GM19452 (cell line): ENCODE data around the gene SLC29A3.
"Not testable (repeated sequence)": the region's sequence is repeated elsewhere in the genome, so short reads cannot be mapped to it uniquely, and the experiment has no call there.

Experiments
- ATAC-seq: cut with Tn5 transposase; IDR thresholded peaks from one replicate; pipeline ENCODE4 v1.9.1; 2021; ENCODE audit not compliant: unreplicated experiment

The SLC29A3 gene

DNA sequence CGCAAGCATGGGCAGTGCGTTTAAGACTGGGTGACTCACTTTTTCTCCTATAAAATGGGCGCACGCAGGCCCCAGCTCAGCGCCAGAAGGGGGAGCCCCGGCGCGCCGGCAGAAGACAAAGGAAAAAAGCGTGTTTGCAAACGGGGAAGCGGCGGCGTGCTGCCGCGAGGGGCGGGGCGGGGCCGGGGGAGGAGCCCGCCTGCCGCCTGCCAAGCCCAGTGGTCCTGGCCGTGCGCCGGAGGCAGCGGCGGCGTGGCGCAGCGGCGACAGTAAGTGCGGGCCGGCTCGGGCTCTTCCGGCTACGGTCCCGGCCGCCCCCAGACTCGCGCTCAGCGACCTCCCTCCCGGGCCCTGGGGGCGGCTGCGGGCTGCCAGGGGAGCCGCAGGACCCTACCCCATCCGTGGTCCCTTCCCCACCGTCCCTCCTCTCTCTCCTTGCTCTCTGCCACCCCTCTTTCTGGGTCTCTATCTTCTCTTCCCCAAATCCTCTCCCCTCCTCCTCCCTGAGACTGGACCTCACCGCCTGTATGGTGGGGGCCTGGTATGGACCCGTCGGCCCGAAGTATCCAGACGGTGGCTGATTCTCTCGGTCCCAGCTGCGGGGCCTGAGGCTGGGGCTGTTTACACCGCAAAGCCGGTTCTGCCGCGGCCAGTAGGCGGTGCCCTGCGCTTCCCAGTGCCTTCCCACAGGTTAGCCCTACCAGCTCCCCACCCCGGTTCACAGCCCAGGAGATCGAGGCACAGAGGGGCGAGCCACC, at the start of gene SLC29A3:
Gene SLC29A3 (plus strand): TSS at position 218 of the 758 bp plus-strand sequence. CDS start 51 bp downstream, at position 269.
- peak; percentile 84 for ATAC-seq

DNA sequence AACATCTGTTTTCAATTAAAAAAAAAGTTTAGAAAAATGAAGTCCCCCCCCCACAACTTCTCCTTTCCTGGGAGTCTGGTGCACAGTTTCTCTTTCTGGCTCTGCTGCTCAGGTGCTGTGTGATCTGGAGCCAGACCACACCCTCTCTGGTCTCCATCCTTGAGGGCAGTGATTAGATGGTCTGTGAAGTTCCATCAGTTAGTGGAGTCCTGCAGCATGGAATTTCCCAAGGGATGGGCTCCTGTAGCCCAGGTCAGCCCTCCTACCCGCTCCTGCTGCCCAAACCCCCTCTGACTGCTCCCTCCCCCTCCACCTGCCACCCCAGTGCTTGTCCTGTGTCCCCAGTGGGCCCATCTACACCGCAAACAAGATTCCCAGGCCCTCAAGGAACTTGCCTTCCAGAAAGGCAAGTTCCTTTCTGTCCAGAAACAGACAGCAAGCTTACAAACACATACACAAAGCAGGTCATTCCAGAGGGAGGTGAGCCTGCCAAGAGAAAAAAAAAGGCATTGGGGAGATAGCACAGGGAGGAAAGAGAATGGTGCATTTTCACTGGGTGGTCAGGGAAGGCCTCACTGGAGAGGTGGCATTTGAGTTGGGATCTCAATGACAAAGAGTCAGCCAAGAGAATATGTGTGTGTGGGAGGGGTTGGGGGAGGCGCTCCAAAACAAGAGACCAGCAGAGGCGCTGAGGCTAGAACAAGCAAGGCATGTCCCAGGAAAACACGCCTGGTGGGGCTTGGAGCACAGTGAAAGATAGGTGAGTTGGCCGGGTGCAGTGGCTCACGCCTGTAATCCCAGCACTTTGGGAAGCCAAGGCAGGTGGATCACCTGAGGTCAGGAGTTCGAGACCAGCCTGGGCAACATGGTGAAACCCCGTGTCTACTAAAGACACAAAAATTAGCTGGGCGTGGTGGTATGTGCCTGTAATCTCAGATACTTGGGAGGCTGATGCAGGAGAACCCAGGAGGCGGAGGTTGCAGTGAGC, 49.5 kb upstream of the SLC29A3 start:
- ATAC-seq = no peak

DNA sequence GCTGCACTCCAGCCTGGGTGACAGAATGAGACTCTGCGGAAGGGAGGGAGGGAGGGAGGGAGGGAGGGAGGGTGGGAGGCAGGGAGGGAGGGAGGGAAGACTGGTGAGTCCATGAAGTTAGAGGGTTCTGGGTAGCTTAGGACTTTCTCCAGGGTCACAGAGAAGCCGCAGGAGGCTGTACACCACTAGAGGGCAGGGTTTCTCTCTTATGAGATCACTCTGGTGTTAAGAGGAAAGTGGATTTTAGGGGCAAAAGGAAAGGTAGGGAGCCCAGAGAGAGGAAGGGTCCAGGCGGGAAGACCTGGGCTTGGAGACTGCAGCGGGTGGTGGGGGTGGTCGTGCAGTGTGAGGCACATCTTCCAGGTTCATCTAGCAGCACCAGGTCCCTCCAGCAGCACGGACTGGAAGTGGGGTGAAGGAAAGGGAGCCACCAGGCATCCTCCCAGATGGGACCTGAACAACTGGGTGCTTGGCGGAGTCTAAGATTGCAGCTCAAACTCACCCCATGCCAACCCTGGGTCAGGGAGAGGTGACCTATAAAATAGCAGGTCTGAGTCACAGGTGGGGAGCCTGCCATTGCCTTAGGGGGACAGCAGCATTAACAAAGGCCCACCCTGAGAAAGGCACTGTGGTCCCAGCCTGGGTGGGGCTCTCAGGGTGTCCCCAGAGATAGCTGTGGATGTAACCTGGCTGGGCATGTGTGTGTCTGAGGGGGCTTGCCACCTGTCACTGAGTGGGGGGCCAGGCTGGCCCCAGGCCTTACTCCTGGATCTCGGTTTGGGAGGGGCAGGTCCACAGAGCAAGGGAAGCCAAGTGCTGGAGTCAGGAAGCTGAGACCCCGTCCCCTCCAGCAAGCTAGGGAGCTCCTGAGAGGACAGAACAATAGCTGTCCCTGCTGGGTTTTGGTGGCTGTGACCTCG, 48.5 kb upstream of the SLC29A3 start:
- no peak for ATAC-seq

DNA sequence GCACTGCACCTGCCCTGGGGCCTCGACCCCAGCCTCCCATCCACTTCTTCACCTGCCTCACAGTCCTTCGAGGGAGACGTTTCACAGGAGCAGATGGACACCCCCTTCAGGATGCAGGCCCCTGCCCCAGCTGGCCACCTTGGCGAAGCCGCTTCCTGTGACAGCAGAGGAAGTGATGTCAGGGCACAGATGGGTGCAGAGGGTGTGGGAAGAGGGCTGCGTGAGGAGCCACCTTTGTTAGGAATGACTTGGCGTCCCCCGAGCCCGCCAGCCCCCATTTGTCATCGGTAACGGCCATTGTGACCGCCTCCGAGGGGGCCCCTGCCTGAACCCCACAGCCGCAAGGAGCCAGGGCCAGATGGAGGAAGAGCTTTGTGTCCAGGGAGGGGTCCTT, 47.4 kb upstream of the SLC29A3 start:
- ATAC-seq = no peak

DNA sequence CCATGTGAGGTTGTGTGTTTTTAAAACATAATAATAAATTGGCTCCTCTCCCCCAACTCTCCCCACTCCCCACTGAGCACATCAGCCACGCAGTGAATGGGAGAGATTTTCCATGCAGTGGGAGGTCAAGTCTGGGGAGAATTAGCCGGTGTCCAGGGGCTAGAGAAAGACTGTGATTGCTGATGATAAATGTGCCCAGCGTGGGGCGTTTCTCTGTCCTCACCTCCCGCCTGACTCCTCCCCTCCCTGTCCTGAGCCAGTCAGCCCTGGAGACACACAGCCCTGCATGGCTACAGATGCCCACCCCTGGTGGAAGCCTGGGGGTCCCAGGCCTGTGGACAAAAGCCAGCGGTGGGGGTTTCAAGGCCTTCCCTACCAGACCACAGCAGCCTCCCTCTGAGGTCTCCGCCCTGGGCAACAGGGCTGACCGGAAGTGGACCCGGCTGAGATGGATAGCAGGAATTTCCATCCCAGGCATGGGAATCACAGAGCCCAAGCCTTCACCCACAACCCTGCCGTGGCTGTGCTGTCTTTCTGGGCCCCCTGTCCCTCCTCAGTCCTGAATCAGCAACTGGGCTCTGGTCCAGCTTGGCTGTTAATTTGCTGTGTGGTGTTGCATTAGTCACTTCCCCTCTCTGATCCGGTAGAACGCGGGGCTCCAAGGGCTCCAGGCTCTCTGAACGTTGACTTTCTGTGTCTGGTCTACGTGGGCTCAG, 46.8 kb upstream of the SLC29A3 start:
- ATAC-seq = no peak

DNA sequence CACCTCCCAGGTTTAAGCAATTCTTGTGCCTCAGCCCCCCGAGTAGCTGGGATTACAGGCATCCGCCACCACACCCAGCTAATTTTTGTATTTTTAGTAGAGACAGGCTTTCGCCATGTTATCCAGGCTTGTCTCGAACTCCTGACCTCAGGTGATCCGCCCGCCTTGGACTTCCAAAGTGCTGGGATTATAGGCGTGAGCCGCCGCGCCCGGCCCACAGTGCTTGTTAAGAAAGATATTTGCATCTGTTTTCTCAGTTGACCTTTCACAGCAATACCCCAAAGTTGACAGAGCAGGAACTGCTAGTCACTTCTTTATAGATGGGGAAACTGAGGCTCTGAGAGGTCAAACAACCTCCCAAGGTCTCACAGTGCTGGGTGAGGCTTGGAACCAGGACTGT, 46.1 kb upstream of the SLC29A3 start:
- ATAC-seq = not testable (repeated sequence)

DNA sequence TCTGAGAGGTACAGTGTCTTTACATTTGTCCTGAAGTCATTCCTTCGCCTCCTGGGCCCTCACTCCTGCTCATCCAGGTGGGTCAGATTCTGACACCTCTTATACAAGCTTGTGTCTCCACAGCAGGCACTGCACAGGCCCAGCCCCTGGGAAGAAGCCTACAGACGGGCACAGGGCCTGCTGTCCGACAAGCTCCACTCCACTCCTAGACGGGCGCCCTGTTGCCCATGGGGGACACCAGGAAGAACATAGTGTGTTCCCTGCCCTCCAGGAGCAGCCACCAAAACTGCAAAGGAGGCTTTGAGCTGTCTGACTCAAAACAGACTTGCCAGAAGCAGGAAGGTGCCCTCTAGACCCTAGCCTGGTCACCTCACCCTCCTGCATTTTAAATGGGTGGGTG, 45.6 kb upstream of the SLC29A3 start:
- ATAC-seq = no peak

DNA sequence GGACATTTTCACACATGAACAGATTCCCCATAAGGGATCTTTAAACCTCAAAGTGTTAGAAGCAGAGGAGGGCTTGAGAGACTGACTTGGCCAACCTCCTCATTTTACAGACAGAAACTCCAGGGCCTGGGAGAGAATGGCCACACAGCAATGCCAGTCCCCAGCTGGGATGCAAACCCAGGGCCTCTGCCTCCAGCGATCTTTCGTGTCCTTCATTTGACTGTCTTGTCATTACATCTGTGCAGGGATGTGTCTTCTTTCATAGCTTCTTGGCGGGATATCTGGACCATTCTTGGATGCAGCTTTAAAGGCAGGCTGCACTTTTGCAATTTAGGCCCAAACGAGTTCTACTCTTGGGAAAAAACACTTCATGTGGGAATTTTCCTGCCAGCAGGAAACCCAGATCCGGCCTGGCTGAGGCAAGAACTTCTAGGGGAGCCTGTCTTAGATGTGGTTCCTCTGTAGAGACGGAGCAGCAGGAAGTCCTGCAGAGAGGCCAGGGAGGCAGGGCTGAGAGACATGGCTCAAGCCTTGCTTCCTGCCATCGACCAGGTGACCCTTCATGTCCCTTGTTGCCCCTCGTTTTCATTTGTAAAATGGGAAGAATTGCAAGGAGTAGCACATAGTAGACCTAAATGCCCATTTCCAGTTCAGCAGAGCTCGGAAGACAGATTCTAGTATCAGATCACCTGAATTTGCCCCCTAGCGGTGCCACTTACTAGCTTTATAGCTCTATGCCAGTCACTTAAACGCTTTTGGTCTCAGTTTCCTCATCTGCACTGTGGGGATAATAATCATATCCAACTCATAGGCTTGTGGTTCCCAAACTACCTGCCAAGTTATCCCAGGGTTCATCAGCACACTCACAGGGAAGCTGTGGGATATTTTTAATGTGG, 43.9 kb upstream of the SLC29A3 start:
- ATAC-seq = no peak

DNA sequence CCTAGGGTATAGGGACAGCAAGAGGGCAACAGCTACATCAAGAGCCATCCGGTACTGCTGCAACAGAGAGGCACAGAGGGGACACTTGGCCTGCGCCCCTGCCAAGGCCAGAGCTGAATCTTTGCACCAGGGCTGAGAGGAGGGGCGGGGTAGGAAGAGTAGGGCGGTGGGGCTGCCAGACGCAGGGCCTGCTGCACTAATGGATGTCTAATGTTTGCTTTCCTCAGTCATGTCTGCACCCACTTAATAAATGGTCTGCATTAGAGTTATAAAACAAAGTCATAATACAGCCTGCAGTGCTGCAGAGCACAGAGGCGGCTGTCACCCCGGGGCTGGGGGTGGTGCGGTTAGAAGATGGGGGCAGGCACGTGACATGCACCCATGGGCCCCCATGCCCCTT, 42.2 kb upstream of the SLC29A3 start:
- no peak for ATAC-seq

DNA sequence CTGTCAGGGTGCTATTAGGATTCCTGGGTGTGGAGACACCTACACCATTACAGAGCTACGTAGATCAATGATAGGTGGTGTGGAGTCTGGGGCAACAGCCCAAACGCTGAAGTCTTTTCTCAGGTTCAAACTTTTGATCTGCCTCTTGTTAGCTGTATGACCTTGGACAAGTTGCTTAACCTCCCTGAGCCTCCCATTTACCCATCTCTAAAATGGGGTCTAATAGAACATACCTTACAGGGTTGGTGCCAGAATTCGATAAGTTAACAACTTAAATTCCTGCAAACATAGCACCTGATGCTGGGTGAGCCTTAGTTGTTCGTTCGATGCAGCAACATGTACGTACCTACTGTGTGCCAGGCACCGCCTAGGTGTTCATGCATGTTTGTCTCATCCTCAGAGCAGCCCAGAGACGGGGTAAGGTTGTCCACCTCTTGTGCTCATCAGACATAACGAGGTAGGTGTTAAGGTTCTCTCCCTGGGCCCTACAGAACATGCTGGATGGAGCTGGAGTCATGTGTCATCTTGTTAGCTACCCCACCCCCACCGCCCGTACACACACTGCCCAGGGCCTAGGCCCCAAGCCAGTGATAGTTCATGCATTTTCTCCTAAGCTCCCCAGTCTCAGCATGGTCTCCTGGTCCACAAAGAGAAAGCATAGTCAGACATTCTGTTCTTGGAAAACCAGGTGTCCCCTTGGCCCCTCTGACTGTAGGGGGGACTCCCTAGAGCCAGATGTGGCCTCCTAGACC, 41.0 kb upstream of the SLC29A3 start:
- no peak for ATAC-seq

DNA sequence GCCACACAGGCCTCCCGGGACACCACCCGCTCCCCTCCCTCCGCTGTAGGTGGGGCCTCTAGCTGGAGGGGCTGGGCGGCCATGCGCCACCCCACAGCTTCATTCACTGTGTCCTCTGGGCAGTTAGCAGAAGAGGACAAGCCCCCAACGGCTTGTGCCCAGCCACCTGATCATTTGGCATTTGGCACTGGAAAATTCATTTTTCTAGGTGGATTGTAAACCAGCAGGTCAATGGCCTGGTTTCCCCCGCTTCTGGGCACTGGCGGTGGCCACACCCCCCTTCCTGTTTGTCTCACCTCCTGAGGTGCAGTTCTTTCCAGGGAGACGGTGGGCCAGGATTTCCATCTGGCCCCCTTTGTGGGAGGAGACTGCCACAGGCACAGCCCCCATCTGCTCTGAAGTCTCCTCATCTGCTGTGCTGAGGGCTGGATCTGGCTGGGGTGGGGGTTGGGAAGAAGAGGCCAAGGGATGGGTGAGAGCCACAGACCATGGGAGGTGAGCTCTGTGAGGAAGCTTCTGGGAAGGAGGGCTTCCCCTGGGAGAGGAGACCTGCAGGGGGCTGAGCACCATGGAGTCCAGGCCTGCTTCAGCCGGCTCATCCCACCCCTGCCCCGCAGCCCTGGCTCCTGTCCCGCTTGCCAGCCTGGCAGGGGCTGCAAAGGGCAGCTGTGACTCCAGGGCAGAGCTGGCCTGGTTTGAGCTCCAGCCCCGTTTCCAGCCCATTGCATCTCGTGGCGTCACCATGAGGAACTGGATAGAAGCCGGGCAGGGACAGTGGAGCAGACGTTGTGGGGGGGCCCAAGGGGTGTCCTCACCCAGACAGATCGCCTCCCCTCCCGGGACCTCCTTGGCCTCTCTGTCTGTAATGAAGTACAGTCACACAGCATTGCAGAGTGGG, 40.1 kb upstream of the SLC29A3 start:
- no peak for ATAC-seq

DNA sequence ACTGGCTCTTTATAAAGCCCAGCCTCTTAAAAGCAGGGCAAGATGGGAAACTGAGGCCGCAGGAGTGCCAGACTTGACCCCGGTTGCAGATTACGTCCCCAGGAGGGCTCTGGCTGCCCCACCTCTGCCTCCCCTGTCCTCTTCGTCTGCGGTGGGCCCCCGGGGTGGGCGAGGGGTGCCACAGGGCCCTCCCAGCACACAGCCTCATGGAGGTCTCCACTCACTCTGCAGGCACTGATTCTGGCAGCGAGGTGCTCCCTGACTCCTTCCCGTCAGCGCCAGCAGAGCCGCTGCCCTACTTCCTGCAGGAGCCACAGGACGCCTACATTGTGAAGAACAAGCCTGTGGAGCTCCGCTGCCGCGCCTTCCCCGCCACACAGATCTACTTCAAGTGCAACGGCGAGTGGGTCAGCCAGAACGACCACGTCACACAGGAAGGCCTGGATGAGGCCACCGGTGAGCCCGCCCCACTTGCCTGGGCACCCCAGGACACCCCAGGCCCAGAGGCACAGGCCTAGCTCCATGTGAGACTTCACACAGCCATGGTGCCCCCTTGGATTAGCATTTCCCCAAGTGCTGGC, 39.4 kb upstream of the SLC29A3 start:
- ATAC-seq = no peak

DNA sequence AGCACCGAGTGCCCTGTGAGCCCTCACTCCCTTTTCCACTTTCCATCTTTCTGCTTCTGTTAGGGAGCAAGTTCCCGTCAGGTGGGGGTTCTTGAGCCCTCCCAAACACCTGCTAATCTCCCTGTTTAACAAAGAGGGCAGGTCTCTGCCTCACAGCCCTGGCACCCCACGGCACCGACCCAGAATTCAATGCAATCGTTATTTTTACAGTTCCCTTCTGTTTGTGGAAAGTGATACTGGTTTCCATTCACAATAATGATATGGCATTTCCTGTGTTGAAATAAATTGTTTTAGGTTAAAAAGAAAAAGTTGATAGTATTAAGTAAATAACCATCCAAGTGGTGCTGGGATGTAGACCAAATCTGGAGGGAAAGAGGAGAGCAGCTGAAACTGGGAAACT, 38.8 kb upstream of the SLC29A3 start:
- no peak for ATAC-seq

DNA sequence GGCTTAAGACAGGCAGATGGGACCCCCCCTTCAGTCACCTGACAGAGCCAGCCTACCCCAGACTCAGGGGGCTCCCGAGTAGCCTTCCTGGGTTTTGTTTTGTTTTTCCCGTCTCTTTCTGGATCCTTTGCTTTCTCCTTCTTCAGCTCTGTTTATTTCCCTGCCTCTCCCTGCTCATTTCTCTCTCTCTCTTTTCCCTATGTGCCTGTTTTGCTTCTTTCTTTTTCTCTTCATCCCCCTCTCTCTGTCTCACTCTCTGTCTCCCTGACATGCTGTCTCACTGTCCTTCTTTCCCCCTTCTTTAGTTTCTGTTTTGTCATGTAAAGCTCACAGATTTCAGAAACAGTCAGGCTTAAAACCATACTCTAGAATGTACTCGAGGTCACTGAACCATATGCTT, 38.2 kb upstream of the SLC29A3 start:
- ATAC-seq = no peak

DNA sequence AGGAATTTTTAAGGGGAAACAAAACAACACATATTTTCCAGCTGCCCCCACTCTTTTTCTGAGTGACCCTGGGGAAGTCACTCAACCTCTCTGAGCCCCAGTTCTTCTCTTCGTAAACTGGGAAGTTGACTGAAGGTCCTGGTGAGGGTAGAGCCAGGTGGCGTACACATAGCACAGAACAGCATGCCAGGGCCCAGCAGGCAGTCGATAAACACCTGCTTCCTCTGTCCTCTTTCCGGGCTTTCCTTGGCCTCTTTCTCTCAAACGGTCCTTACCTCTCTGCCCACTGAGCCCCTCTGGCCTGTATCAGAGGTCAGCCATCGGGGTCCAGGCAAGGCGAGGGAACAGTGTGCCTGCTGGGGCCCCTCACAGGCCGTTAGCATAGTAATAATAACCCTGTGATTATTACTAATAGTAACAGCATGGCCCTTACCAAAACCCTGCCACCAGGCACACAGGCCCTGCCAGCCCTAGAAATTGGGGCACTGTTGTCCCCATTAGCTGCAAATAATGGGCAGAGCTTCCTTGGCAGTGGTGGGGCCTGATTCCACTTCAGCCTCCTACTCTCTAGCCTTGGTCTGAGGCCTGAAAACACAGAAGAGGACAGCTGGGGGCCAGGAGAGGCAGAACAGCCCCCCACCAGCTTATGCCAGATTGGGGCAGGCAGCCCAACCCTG, 37.3 kb upstream of the SLC29A3 start:
- ATAC-seq = no peak

DNA sequence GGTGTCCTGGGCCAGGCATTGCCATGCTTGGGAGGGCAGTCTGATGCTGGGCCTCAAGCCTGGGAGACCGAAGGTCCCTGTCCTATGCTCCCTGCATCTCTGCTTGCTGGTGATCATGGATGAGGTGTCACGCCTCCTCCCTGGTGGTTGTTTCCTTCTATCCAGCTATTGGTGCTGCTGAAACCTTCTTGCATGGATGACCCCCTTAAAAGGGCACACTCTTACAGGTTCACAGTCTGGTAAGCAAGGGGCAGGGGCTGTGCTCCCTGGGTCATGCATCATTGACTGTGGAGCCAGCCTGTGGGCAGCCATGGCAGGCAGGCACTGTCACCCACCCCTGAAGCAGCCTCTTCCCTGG, 36.8 kb upstream of the SLC29A3 start:
- no peak for ATAC-seq

DNA sequence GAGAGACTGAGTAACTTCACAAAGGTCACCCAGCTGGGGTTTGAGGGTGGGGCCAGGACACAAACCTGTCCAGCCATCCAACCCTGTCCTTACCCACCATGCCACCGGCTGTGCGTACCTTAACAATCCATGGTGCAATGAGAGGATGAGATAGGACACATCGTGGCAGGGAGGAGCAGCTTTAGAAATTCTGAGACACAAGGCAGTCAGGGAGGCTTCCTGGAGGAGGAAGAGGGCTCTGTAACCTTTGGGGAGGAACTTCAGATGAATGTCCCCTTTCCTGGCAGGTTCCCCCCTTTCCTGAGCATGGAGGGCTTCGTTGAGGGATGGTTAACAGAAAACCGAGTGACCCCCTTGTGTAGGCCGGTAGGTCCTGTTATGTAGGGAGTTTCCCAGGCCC, 35.6 kb upstream of the SLC29A3 start:
- no peak for ATAC-seq
